LNCaP clone FGC (cell line): ENCODE results near the gene ARID3A.

Experiments used
- DNase-seq: peaks from one replicate; pipeline ENCODE4 v3.0.0-alpha.2; 2011; ENCODE audit warnings: low read depth
- H3K4me3 ChIP-seq: 2 replicates; pipeline ENCODE4 v1.5.1; 2011; ENCODE audit warnings: mild to moderate bottlenecking, low read depth, low read length, control low read depth
- TF ChIP-seq, protein P1 (sequence below): IDR thresholded peaks from 2 replicates; pipeline ENCODE4 v1.5.1; 2012; ENCODE audit warnings: mild to moderate bottlenecking; ENCODE audit not compliant: control insufficient read depth, insufficient read depth; ENCODE audit errors: extremely low read depth

ARID3A gene

DNA sequence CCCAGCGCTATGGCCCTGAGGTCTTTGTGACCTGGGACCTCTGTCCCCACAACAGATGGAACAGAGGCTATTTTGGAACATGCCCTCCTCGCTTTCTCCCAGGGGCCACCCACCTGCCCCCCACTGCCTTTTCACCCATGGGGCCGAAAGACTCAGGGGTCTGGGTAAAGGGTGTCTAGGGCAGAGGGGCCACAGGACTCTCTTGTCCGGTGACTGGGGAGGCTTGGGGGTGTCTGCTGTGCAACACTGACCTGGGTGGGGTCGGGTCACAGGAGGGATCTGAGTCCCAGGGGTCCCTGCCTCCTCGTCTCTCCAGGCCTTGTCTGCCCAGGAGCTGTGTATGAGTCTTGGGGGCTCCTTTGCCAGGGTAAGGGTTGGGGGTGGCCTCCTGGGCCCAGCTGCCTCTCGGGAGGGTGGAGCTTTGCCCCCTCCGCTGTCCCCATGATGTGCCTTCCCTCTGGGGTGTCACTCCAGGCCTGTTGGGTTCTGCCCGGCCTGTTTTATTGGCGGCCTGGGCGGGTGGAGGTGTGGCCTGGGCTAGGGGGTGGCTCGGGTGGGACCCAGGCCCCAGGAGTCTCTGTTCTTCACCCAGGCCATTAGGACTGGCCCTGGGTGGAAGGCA, 2.1 kb downstream of the ARID3A start:
- no peak overlapping the region for H3K4me3 ChIP-seq
- TF ChIP-seq, protein P1, sequence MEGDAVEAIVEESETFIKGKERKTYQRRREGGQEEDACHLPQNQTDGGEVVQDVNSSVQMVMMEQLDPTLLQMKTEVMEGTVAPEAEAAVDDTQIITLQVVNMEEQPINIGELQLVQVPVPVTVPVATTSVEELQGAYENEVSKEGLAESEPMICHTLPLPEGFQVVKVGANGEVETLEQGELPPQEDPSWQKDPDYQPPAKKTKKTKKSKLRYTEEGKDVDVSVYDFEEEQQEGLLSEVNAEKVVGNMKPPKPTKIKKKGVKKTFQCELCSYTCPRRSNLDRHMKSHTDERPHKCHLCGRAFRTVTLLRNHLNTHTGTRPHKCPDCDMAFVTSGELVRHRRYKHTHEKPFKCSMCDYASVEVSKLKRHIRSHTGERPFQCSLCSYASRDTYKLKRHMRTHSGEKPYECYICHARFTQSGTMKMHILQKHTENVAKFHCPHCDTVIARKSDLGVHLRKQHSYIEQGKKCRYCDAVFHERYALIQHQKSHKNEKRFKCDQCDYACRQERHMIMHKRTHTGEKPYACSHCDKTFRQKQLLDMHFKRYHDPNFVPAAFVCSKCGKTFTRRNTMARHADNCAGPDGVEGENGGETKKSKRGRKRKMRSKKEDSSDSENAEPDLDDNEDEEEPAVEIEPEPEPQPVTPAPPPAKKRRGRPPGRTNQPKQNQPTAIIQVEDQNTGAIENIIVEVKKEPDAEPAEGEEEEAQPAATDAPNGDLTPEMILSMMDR, result no peak

DNA sequence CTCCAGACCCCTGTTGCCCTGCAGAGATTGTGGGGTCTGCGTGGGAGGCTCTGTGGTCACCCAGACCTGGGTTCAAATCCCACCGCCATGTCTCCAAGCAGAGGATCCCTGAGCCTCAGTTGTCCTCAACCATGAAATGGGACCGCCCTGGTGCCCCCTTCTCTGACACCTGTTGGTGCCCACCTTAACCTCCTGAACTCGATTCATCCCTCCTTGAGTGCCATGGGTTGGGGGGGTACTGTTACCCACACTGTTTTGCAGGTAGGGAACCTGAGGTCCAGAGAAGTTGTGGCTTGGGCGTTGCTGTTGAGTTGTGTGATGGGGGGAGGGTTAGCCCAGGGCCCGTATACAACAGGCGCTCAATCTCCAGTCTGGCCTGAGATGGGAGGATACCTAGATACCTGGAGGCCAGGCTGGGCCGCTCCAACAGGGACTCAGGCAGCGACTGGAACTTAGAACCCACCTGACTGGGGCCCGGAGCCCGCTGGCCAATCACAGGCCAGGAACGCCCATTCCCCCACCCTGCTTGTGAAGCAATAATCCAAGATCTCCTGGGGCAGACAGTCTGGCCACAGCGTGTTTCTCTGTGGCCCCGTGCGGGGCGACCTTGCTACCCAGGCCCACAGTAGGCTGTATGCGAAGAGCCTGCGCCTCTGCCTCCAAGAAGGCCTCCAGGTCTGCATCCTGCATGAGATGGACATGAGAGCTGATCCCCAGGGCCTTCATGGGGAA, 2.8 kb downstream of the ARID3A start:
- DNase-seq, result no peak
- H3K4me3 ChIP-seq, result no peak overlapping the region
- TF ChIP-seq, protein P1, result no peak

More for the DNA sequence above, 2.1 kb downstream of the ARID3A start:
- DNase-seq, result no peak

DNA sequence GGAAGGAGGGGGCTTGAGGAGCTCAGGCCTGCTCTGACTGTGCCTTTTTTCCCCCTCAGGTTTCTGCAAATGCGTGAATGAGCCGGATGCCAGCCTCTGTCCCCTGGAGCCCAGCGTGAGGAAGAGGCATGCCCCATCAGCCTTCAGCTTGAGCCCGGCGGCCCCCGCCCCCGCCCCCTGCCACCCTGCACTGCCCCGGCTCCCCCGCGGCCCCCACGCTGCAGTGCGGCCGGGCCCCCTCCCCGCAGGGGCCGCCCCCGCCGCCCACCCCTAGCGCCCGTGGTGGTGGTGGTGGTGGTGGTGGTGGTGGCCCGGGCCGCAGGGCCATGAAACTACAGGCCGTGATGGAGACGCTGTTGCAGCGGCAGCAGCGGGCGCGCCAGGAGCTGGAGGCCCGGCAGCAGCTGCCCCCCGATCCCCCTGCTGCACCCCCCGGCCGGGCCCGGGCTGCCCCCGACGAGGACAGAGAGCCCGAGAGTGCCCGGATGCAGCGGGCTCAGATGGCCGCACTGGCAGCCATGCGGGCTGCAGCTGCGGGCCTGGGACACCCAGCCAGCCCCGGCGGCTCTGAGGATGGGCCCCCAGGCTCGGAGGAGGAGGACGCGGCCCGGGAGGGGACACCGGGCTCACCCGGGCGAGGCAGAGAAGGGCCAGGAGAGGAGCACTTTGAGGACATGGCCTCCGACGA, 3.5 kb downstream of the ARID3A start:
- DNase-seq, result no peak
- TF ChIP-seq, protein P1, result no peak
- H3K4me3 ChIP-seq, result no peak overlapping the region

DNA sequence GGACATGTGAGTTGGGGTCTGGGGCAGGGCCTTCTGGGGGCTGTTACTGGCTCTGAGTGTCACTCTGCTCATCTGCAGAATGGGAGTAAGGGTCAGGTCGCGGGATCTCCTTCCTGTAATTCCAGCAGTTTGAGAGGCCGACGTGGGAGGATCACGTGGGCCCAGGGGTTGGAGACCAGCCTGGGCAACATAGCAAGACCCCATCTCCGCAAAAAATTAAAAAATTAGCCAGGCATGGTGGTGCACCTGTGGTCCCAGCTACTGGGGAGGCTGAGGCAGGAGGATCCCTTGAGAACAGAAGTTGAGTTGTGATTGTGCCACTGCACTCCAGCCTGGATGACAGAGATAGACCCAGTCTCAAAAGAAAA, 4.0 kb downstream of the ARID3A start:
- TF ChIP-seq, protein P1, result no peak
- DNase-seq, result no peak
- no peak overlapping the region for H3K4me3 ChIP-seq

DNA sequence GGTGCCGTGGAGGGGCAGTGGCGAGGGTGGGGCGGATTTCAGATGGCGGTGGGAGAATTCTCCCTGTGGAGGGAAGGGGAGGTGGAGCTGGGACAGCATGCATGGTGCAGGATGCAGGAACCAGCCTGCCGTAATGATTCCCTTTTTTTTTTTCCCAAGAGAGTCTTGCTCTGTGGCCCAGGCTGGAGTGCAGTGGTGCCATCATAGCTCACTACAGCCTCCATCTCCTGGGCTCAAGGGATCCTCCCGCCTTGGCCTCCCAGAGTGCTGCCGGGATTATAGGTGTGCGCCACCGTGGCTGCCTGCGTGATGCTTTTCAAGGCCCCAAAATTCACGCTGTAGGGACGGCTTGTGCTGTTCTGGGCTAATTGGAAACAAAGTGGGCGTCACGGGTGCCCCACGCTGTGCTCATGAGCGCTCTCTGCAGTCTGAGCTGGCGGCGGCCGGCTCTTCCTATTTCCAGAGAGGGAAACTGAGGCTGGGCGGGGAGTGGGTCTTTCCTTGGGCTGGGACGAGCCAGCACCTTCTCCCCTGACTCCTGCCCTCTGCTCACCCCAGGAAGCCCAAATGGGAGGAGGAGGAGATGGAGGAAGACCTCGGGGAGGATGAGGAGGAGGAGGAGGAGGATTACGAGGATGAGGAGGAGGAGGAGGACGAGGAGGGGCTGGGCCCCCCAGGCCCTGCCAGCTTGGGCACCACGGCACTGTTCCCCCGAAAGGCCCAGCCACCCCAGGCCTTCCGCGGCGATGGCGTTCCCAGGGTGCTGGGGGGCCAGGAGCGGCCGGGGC, 6.2 kb downstream of the ARID3A start:
- DNase-seq, result no peak
- H3K4me3 ChIP-seq, result no peak overlapping the region
- TF ChIP-seq, protein P1, result no peak

DNA sequence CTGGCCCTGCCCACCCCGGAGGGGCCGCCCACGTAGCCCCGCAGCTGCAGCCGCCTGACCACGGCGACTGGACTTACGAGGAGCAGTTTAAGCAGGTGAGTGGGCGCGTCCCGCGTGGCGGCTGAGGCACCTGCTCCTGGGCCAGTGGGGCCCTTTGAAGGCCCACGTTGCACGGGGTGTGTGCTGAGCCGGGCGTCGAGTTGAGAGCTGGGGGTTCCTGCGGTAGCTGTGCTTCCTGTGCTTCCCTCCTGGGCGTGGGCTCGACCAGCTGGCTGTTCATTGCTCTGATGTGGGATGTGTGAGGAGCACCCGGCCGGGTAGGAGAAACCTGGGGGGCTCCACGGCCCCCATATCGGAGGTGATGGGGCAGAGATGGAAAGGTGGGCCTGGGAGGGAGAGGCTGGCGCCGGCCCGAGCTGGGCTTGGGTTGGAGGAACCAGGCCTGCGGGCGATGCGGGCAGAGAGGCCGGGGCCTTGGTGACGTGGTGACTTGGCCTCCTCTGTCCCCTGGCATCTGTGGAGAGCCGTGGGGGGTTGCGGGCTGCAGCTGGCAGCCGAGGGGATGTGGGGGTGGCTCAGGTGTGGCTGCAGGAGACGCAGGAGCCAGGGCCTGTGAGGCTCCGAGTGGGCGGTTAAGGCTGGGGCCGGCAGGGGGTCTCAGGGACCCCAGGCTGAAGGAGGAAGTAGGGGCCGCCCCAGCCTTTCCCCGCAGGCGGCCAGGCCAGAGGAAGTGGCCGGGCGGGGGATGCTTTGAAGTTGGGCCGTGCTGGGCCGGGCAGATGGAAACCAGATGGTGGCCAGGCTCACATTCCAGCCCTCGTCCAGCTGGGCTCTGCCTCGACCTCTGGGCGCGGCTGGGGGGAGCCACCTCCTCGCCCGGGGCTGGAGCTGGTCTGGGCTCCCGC, 7.1 kb downstream of the ARID3A start:
- DNase-seq, result no peak
- TF ChIP-seq, protein P1, result no peak
- H3K4me3 ChIP-seq, result no peak overlapping the region
